GM12874 (cell line): ENCODE results near the gene TCN2.

Source experiments
- CTCF ChIP-seq: IDR thresholded peaks from 2 replicates; pipeline ENCODE4 v1.5.1; 2011; ENCODE audit warnings: low read depth, mild to moderate bottlenecking, control low read depth, low read length, moderate library complexity; ENCODE audit not compliant: insufficient read depth

Gene TCN2

GRCh38 chr22:30582788-30583545, 24.0 kb upstream of the TCN2 start:
- TF ChIP-seq CTCF, result no peak

GRCh38 chr22:30584441-30584840, 22.5 kb upstream of the TCN2 start:
- no peak for TF ChIP-seq CTCF

DNA sequence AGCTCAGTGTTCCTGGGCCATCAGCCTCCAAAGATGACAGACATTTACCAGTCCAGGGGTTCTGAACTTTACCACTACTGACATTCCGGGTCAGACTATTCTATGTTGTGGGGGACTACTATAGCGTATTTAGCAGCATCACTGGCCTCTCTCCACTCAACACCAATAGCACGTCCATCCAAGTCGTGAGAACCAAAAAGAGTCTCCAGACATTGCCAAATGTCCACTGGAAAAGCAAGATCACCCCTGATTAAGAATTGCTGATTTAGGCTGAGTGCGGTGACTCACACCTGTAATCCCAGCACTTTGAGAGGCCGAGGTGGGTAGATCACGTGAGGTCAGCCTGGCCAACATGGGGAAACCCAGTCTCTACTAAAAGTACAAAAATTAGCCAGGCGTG, 20.6 kb upstream of the TCN2 start:
- no peak for TF ChIP-seq CTCF

DNA sequence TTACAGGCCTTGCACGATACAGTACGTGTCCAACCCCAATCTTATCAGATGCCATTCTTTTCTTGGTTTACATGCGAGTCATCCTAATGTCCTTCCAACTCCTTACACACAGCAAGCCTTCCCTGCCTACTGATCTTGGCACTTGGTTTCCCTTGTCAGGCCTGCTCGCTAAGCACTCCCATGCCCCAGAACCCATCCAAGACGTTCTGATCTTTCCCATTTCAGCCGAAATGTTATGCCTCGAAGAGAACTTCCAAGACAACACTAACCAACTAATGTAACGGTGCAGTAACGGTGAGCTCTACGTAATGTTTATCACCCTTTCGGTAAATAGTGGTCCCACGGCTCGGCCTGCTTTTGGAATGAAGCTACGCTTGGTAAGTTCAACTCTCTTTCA, 15.8 kb upstream of the TCN2 start:
- no peak for TF ChIP-seq CTCF

DNA sequence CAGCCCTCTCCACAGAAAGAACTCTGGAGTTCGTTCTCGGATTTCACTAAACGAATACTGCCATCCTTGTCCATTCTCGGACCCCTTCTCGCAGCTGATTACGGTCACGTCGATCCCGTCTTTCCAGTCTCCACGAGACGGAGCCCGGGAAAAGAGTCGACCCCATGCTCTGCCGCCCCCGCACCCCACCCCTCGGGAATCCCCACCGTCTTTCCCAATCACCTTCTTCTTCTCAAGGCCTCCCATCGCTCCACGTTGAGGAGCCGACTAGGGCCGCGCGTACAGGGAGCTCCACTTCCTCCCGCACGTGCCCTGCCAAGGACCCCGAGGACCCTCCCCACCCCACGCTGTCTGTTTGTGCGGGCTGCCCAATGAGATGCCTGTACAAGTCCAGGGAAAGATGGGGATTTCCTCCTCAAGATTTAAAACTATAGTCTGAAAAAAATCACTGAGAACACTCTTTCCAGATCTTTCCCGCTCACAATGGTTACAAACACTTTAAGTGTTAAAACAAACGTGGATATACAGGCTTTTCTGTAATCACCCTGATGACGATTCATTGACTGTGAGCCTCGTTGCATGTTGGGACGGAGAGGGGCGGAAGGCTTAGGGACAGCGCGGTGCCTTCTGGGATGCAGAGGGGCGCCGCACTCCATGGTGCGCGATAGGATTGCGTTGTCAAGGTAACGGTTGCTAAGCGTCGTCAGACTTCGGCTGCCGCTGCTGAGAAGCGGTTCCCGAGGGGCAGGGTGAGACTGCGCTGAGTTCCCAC, 15.2 kb upstream of the TCN2 start, which contains the start of gene PES1:
PES1 (minus strand) TSS at position 323 of the 772 bp plus-strand sequence; CDS start at position 246, 77 bp downstream.
- no peak for TF ChIP-seq CTCF

DNA sequence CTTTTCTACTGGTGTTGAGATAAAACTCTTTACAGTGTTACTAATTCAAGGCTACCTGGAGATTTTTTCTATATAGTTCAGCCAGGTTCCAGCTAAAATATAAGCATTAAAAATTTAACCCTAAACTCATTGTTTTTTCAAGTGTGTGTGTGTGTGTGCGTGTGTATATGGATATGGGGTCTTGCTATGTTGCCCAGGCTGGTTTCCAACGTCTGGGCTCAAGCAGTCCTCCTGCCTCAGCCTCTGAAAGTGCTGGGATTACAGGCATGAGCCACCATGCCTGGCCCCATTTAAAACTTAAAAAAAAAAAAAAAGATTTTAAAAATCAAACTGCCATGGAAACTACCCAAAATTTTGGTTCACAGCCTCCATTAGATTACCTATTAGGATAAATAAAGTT, 10.8 kb upstream of the TCN2 start:
- TF ChIP-seq CTCF, result no peak

GRCh38 chr22:30596886-30597285, 10.1 kb upstream of the TCN2 start:
- no peak for TF ChIP-seq CTCF
